GM12892 (cell line): Measurements from ENCODE around the gene YJEFN3.

Source experiments
- POLR2A ChIP-seq: IDR thresholded peaks from 2 replicates; pipeline ENCODE4 v1.6.1; 2011; ENCODE audit warnings: low read depth, low read length, control low read depth
- POLR2AphosphoS5 ChIP-seq: IDR thresholded peaks from 2 replicates; pipeline ENCODE4 v1.6.1; 2011; ENCODE audit warnings: low read depth, low read length, control low read depth

- no peak for TF ChIP-seq POLR2AphosphoS5
- no peak for TF ChIP-seq POLR2A
Measured at GRCh38 chr19:19558055-19558454, 29.3 kb downstream of the YJEFN3 start.
